ENCODE data around the gene SLC25A13. TPM values are rescaled to one million over a fixed set of nuclear protein-coding genes. Genes with fewer than 3 reads are reported as not detected.

Gene SLC25A13
- total and polyA plus RNA-seq, 2 of the 4 experiments (the other 2 are of a cell fraction) = 7.4 to 11.7 TPM

GRCh38 chr7:96329241-96329640 is 7.3 kb upstream of the SLC25A13 start:
- intact Hi-C loops (cut with micrococcal nuclease) = loop anchor here (2.0 kb wide), 1 partner anchor 698 kb away; no protein-coding TSS in a partner anchor
- Histone ChIP-seq H3K4me1 (ENCODE audit: control insufficient read depth, insufficient read depth, low read length) (no peaks in the 10 kb centered on the region), H3K27me3 (ENCODE audit: control insufficient read depth, insufficient read depth, low read length) (peaks cover 3% of the 10 kb centered on the region), H2AFZ (replicated peaks; ENCODE audit: low read length, poor library complexity) (no peak overlapping the region), H4K5ac (ENCODE audit: low read depth, low read length) (no peak overlapping the region), H3K9me3 (ENCODE audit: control insufficient read depth, insufficient read depth, low read length) (no peaks in the 10 kb centered on the region), H3K4me2 (ENCODE audit: low read depth, low read length) (no peak overlapping the region), H3K23ac (ENCODE audit: low read depth, low read length) (no peak overlapping the region), H2AK9ac (replicated peaks; ENCODE audit: low read depth, low read length, poor library complexity) (no peak overlapping the region), H2BK120ac (ENCODE audit: low read depth, low read length) (no peak overlapping the region), H3K9me1 (ENCODE audit: insufficient read depth, low read length) (no peaks in the 10 kb centered on the region), H4K8ac (ENCODE audit: low read depth in 2 of 2, low read length in 2 of 2) (no peak overlapping the region), H3K79me1 (ENCODE audit: low read depth in 1 of 2, low read length in 2 of 2) (no peaks in the 10 kb centered on the region), H2BK20ac (ENCODE audit: low read depth, low read length) (no peak overlapping the region), H3K56ac (ENCODE audit: extremely low read depth, insufficient read depth, low read length) (no peak overlapping the region), H3K14ac (replicated peaks; ENCODE audit: low read depth, low read length) (no peak overlapping the region), H3K4ac (ENCODE audit: low read depth, low read length) (no peak overlapping the region), H4K20me1 (ENCODE audit: insufficient read depth, low read length) (no peaks in the 10 kb centered on the region), H3K18ac (ENCODE audit: low read depth, low read length) (no peak overlapping the region), H3K9ac (ENCODE audit: low read depth, low read length) (no peak overlapping the region), H2BK5ac (ENCODE audit: low read depth, low read length, poor library complexity, severe bottlenecking) (no peak overlapping the region), H3K36me3 (ENCODE audit: control insufficient read depth, insufficient read depth, low read length) (no peaks in the 10 kb centered on the region), H4K91ac (ENCODE audit: insufficient read depth, low read depth, low read length) (no peak overlapping the region), H3K27ac (ENCODE audit: insufficient read depth, low read length) (no peak overlapping the region), H3K4me3 (ENCODE audit: insufficient read depth, low read depth, low read length) (no peak overlapping the region), H2BK15ac (ENCODE audit: low read depth, low read length) (no peak overlapping the region), H2AK5ac (ENCODE audit: low read depth, low read length) (no peak overlapping the region)
- ChIA-PET CTCF (no interaction called here), POLR2A (ENCODE audit: unreplicated experiment) (no interaction called here)
- in situ Hi-C loops (cut with MboI; ENCODE audit: low sequenced_read_pairs) = no loop called here
- dilution Hi-C loops (cut with HindIII; ENCODE audit: low sequenced_read_pairs, unreplicated experiment) = no loop called here
- no CpG with 5 or more reads among the region's 1 CpG for WGBS, 2 experiments (ENCODE audit: extremely low coverage in 2 of 2, insufficient read length in 1 of 2)
- TF ChIP-seq RFX5 (IDR thresholded peaks at IDR 0.05; ENCODE audit: low read depth, low read length) (no peak), RCOR1 (IDR thresholded peaks at IDR 0.05; ENCODE audit: insufficient replicate concordance, low read length) (no peak), MXI1 (IDR thresholded peaks at IDR 0.05; ENCODE audit: borderline replicate concordance, low read depth, low read length) (no peak), ELK1 (IDR thresholded peaks at IDR 0.05; ENCODE audit: borderline replicate concordance, low read depth, low read length) (no peak), RAD21 (IDR thresholded peaks at IDR 0.05; ENCODE audit: low read length) (no peak), SMC3 (IDR thresholded peaks at IDR 0.05; ENCODE audit: low read depth, low read length) (no peak), MAFK (IDR thresholded peaks at IDR 0.05; ENCODE audit: low read depth, low read length) (no peak)
- no TSS peak for BruUV-seq (replicated peaks)
- ATAC-seq (ENCODE audit: low read depth) (no peak), DNase-seq (no peak)

Measured in IMR-90 (cell line).